GM12878 (cell line): ENCODE data around the gene INPP1. TPM values are rescaled to one million over a fixed set of nuclear protein-coding genes. Genes with fewer than 3 reads are reported as not detected.

ENCODE experiments used
- ATAC-seq: fragments of 200-7000 bp; cut with Tn5 transposase; 3 replicates; pipeline ENCODE4 v1.9.1; 2020; ENCODE audit warnings: mild to moderate bottlenecking, moderate library complexity
- BruUV-seq: library from RNA; stranded (reverse); fragments of 400-500 nt; replicated peaks from 2 replicates; lab custom pipeline; 2021; lab: Mats Ljungman, UMichigan
- CTCF ChIA-PET: fragments of 300-600 bp; sonication (Branson Sonifier 250); formaldehyde crosslinking; extraction: SDS; loops from one replicate; lab custom pipeline; 2021; ENCODE audit warnings: inconsistent platforms; lab: Yijun Ruan, JAX
- POLR2A ChIA-PET: fragments of 350-600 bp; formaldehyde crosslinking; extraction: SDS; loops from one replicate; lab custom pipeline; 2021; ENCODE audit warnings: inconsistent platforms; lab: Charles Lee
- RAD21 ChIA-PET: fragments of 300-600 bp; sonication (Branson Sonifier 250); formaldehyde crosslinking; loops from one replicate; lab custom pipeline; 2023; ENCODE audit warnings: antibody characterized with exemption; ENCODE audit not compliant: unreplicated experiment; lab: Charles Lee
- SMC1A ChIA-PET: fragments of 300-600 bp; sonication (Branson Sonifier 250); formaldehyde crosslinking; loops from one replicate; lab custom pipeline; 2023; ENCODE audit not compliant: unreplicated experiment, uncharacterized antibody; lab: Charles Lee
- DNase-seq: peaks from one replicate; pipeline ENCODE4 v3.0.0-alpha.2; 2011; ENCODE audit warnings: low read depth, low spot score
- FAIRE-seq: peaks from 3 replicates; lab custom pipeline; 2011; peaks lifted over from hg19 to GRCh38; lab: Jason Lieb, UNC
- H2AFZ ChIP-seq: 2 replicates; pipeline ENCODE4 v1.6.0; 2011; ENCODE audit warnings: low read depth, low read length, control low read depth; ENCODE audit not compliant: control insufficient read depth
- H3K27ac ChIP-seq: 2 replicates; pipeline ENCODE4 v1.5.1; 2011; ENCODE audit warnings: control low read depth; ENCODE audit not compliant: control insufficient read depth, insufficient read depth
- H3K27me3 ChIP-seq, 2 experiments: replicated peaks in 1 of 2; 2 replicates each; pipeline versions ENCODE4 v1.6.0 to v1.6.1; 2011; ENCODE audit warnings: low read length in 1 of 2; ENCODE audit not compliant: control insufficient read depth in 2 of 2, insufficient read depth in 2 of 2
- H3K36me3 ChIP-seq, 2 experiments: 2 replicates each; pipeline ENCODE4 v1.5.1; 2011; ENCODE audit warnings: low read length in 1 of 2; ENCODE audit not compliant: control insufficient read depth in 2 of 2, insufficient read depth in 2 of 2
- H3K4me1 ChIP-seq: 2 replicates; pipeline ENCODE4 v1.6.1; 2011; ENCODE audit warnings: mild to moderate bottlenecking, low read length, moderate library complexity, mixed read lengths; ENCODE audit not compliant: control insufficient read depth, insufficient read depth
- H3K4me2 ChIP-seq: 2 replicates; pipeline ENCODE4 v1.6.0; 2011; ENCODE audit warnings: control low read depth; ENCODE audit not compliant: control insufficient read depth, insufficient read depth
- H3K4me3 ChIP-seq: fragments of 200-600 bp; sonication (generic); 2 replicates; pipeline ENCODE4 v1.5.1; 2016
- H3K79me2 ChIP-seq: 2 replicates; pipeline ENCODE4 v1.6.0; 2011; ENCODE audit warnings: low read length; ENCODE audit not compliant: control insufficient read depth, insufficient read depth
- H3K9ac ChIP-seq: 2 replicates; pipeline ENCODE4 v1.8.0; 2011; ENCODE audit warnings: low read length, control low read depth, mixed read lengths; ENCODE audit not compliant: control insufficient read depth, insufficient read depth
- H3K9me3 ChIP-seq: replicated peaks from 3 replicates; pipeline ENCODE4 v1.5.1; 2011; ENCODE audit warnings: mild to moderate bottlenecking, low read length; ENCODE audit not compliant: control insufficient read depth, insufficient read depth
- H4K20me1 ChIP-seq: 2 replicates; pipeline ENCODE4 v1.6.0; 2011; ENCODE audit not compliant: control insufficient read depth, insufficient read depth
- CBX3 ChIP-seq: fragments of 200-600 bp; sonication (generic); IDR thresholded peaks from 2 replicates; pipeline ENCODE4 v1.6.1; 2016; ENCODE audit warnings: low read depth, borderline replicate concordance
- ELK1 ChIP-seq: IDR thresholded peaks from 2 replicates; pipeline ENCODE4 v1.6.1; 2012; ENCODE audit warnings: low read depth, low read length, improper control_type of control experiment
- FOXK2 ChIP-seq: fragments of 450-650 bp; IDR thresholded peaks from 2 replicates; pipeline ENCODE4 v1.6.1; 2017; ENCODE audit warnings: mild to moderate bottlenecking, moderate library complexity
- NFIC ChIP-seq: IDR thresholded peaks from 2 replicates; pipeline ENCODE4 v1.6.1; 2012; ENCODE audit warnings: low read depth, mild to moderate bottlenecking, inconsistent platforms, low read length, moderate library complexity
- PBX3 ChIP-seq: IDR thresholded peaks from 2 replicates; pipeline ENCODE4 v1.6.1; 2011; ENCODE audit warnings: mild to moderate bottlenecking, low read depth, low read length, moderate library complexity; ENCODE audit not compliant: insufficient replicate concordance
- SMC3 ChIP-seq: IDR thresholded peaks from 2 replicates; pipeline ENCODE4 v1.6.1; 2011; ENCODE audit warnings: low read length, improper control_type of control experiment, borderline replicate concordance
- SRF ChIP-seq, 2 experiments: IDR thresholded peaks; 2 replicates each; pipeline ENCODE4 v1.6.1; 2011; ENCODE audit warnings: low read depth in 2 of 2, low read length in 2 of 2, mild to moderate bottlenecking in 1 of 2, moderate library complexity in 1 of 2
- WGBS: methylation state at CpG from one replicate; pipeline ENCODE4 v1.1.6; 2016; ENCODE audit warnings: low lambda C conversion rate; ENCODE audit not compliant: insufficient replicate concordance, insufficient coverage; ENCODE audit errors: missing lambda C conversion rate; 5-methylcytosine and 5-hydroxymethylcytosine counted together
- in situ Hi-C: fragments of 300-500 bp; cut with MboI; formaldehyde crosslinking; loops from 9 replicates; pipeline ENCODE4 v1.14.3; 2018; ENCODE audit warnings: mixed read lengths
- intact Hi-C: fragments of 100-400 bp; cut with micrococcal nuclease; formaldehyde crosslinking; loops from one replicate; pipeline ENCODE4 v1.14.2; 2022; ENCODE audit not compliant: unreplicated experiment
- polyA plus RNA-seq, 11 experiments: library from polyadenylated mRNA; depleted of rRNA in 4 of 11; unstranded in 6 of 11; stranded (reverse) in 5 of 11; fragments of >200 nt; fragmentation: Nextera tagmentation in 4 of 11; fragmentation: Illumina TruSeq in 1 of 11; extraction: Ambion mirVana in 4 of 11; extraction: Trizol in 1 of 11; gene quantifications; 1 replicate in 1 of 11; 2 replicates in 10 of 11; pipeline versions ENCODE4 v1.2.1 to v1.2.3, GENCODE V29; 2011 to 2016; ENCODE audit warnings: inconsistent platforms in 2 of 11, missing spikeins in 2 of 11, low read depth in 1 of 11
- total RNA-seq, 4 experiments: library from RNA; depleted of rRNA in 3 of 4; stranded (reverse); fragments of >200 nt in 3 of 4; fragmentation: Illumina TruSeq in 1 of 4; extraction: Trizol in 1 of 4; gene quantifications; 2 replicates each; pipeline versions ENCODE4 v1.2.1 to v1.2.3, GENCODE V29; 2013 to 2021
- TF ChIP-seq, protein P1 (sequence below): IDR thresholded peaks from 2 replicates; pipeline ENCODE4 v1.6.1; 2012; ENCODE audit warnings: low read depth, low read length, improper control_type of control experiment
- TF ChIP-seq, protein P2 (sequence below): IDR thresholded peaks from 2 replicates; pipeline ENCODE4 v1.6.1; 2011; ENCODE audit warnings: borderline replicate concordance, low read depth, mild to moderate bottlenecking, moderate library complexity, mixed read lengths, low read length; ENCODE audit not compliant: insufficient read depth; ENCODE audit errors: extremely low read length

INPP1 gene
- total and polyA plus RNA-seq, 10 of the 15 experiments (the other 5 are each of a cell fraction or from before 2014, with no cell fraction given) = 3.3 to 17.9 (median 11.1) TPM

DNA sequence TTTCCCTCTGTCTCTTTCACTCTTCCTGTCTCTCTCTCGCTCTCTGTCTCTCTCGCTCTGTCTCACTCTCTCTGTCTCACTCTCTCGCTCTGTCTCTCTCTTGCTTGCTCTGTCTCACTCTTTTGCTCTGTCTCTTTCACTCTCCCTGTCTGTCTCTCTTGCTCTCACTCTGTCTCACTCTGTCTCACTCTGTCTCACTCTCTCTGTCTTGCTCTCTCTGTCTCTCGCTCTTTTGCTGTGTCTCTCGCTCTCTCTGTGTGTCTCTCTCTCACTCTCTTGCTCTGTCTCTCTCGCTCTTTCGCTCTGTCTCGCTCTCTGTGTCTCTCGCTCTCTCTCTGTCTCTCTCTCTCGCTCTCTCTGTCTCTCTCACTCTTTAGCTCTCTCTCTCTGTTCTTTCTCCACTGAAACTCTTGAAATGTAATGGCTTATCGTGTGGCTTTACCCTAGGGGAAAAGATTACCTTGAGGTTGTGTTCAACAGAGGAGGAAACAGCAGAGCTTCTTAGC, 22.9 kb downstream of the INPP1 start:
- whole genome bisulfite sequencing = 89% methylated on average over 11 of the region's 11 CpGs
- no peak overlapping the region for H3K4me3 ChIP-seq

More for the DNA sequence above, 22.9 kb downstream of the INPP1 start:
- SMC1A ChIA-PET = interaction anchor here (1.5 to 2.1 kb wide), 2 partner anchors 15 to 277 kb away, joined by 4 to 6 read pairs; no protein-coding TSS in a partner anchor
- Histone ChIP-seq H2AFZ (no peak overlapping the region), H3K9ac (no peak overlapping the region), H3K79me2 (no peaks in the 10 kb centered on the region), H3K27me3 (no peaks in the 10 kb centered on the region), H4K20me1 (no peaks in the 10 kb centered on the region)
- CTCF ChIA-PET = interaction anchor here (1.2 to 2.4 kb wide), 2 partner anchors 20 to 277 kb away, joined by 3 to 9 read pairs; no protein-coding TSS in a partner anchor
- no peak for DNase-seq
- POLR2A ChIA-PET = interaction anchor here (2.2 kb wide), 1 partner anchor 22 kb away, joined by 8 read pairs; no protein-coding TSS in a partner anchor
- TF ChIP-seq PBX3 (peak; percentile 30), SMC3 (no peak), ELK1 (no peak), SRF (IDR thresholded peaks at IDR 0.05; ENCODE audit: low read depth in 2 of 2, low read length in 2 of 2) (no peak), FOXK2 (no peak), NFIC (peak; percentile 18; the same call in 1 of the 2 replicates), CBX3 (no peak)
- TF ChIP-seq, protein P1, sequence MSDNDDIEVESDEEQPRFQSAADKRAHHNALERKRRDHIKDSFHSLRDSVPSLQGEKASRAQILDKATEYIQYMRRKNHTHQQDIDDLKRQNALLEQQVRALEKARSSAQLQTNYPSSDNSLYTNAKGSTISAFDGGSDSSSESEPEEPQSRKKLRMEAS = no peak
- TF ChIP-seq, protein P2, sequence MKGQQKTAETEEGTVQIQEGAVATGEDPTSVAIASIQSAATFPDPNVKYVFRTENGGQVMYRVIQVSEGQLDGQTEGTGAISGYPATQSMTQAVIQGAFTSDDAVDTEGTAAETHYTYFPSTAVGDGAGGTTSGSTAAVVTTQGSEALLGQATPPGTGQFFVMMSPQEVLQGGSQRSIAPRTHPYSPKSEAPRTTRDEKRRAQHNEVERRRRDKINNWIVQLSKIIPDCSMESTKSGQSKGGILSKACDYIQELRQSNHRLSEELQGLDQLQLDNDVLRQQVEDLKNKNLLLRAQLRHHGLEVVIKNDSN = no peak
- TF ChIP-seq, all 136 proteins: peak for 2
- BruUV-seq = no TSS peak
- ATAC-seq (no peak), FAIRE-seq (no peak)
- intact Hi-C loops (no loop called here), in situ Hi-C loops (no loop called here)
- RAD21 ChIA-PET = interaction anchor here (2.5 kb wide), 1 partner anchor 22 kb away, joined by 12 read pairs; no protein-coding TSS in a partner anchor
- no peak overlapping the region for H3K4me2 ChIP-seq
- no peak overlapping the region for H3K27ac ChIP-seq
- 0 out of 4 replicates have a peak, but pooled peaks cover 0 to 2% of the 10 kb centered on the region in 2 experiments for H3K36me3 ChIP-seq
- H3K9me3 ChIP-seq = no peaks in the 10 kb centered on the region
- no peaks in the 10 kb centered on the region for H3K4me1 ChIP-seq
